Fibroblast of lung (primary cell): ENCODE data around the gene OR6K2. TPM values are rescaled to one million over a fixed set of nuclear protein-coding genes. Genes with fewer than 3 reads are reported as not detected.

Experiments used
- DNase-seq, 2 donors: peaks; one replicate each; pipeline versions ENCODE4 v3.0.0 to v3.0.0-alpha.2; 2010; ENCODE audit warnings: low read depth in 2 of 2
- H2AFZ ChIP-seq: 2 replicates; pipeline ENCODE4 v1.5.1; 2012; ENCODE audit warnings: low read length, control low read depth, inconsistent platforms
- H3K27ac ChIP-seq: 2 replicates; pipeline ENCODE4 v1.5.1; 2011; ENCODE audit warnings: low read length, control low read depth; ENCODE audit not compliant: insufficient read depth
- H3K27me3 ChIP-seq: 2 replicates; pipeline ENCODE4 v1.5.1; 2011; ENCODE audit warnings: mild to moderate bottlenecking, low read length; ENCODE audit not compliant: control insufficient read depth, insufficient read depth
- H3K36me3 ChIP-seq: 2 replicates; pipeline ENCODE4 v1.5.1; 2011; ENCODE audit warnings: low read length; ENCODE audit not compliant: control insufficient read depth, insufficient read depth
- H3K4me1 ChIP-seq: 2 replicates; pipeline ENCODE4 v1.5.1; 2011; ENCODE audit warnings: low read length; ENCODE audit not compliant: control insufficient read depth, insufficient read depth; ENCODE audit errors: extremely low read depth
- H3K4me2 ChIP-seq: 2 replicates; pipeline ENCODE4 v1.5.1; 2011; ENCODE audit warnings: low read length, control low read depth; ENCODE audit not compliant: insufficient read depth; ENCODE audit errors: extremely low read depth
- H3K4me3 ChIP-seq, 4 experiments: fragments of 200-600 bp in 1 of 4; sonication (generic) in 1 of 4; replicated peaks in 1 of 4; 2 replicates each; pipeline ENCODE4 v1.5.1; 2011 to 2016; ENCODE audit warnings: low read length in 4 of 4, low read depth in 3 of 4, mild to moderate bottlenecking in 3 of 4, control low read depth in 2 of 4, inconsistent platforms in 1 of 4, mixed read lengths in 1 of 4; ENCODE audit not compliant: insufficient read depth in 1 of 4; ENCODE audit errors: control extremely low read depth in 1 of 4
- H3K79me2 ChIP-seq: 2 replicates; pipeline ENCODE4 v1.5.1; 2012; ENCODE audit warnings: mild to moderate bottlenecking, low read length, inconsistent platforms; ENCODE audit not compliant: control insufficient read depth, insufficient read depth
- H3K9ac ChIP-seq: 2 replicates; pipeline ENCODE4 v1.5.1; 2011; ENCODE audit warnings: mild to moderate bottlenecking, low read length, control low read depth; ENCODE audit not compliant: insufficient read depth
- H3K9me3 ChIP-seq: 2 replicates; pipeline ENCODE4 v1.5.1; 2012; ENCODE audit warnings: low read depth, low read length; ENCODE audit not compliant: control insufficient read depth, insufficient read depth
- H4K20me1 ChIP-seq: 2 replicates; pipeline ENCODE4 v1.5.1; 2011; ENCODE audit warnings: low read length; ENCODE audit not compliant: control insufficient read depth, insufficient read depth; ENCODE audit errors: extremely low read depth
- EZH2 ChIP-seq: IDR thresholded peaks from 2 replicates; pipeline ENCODE4 v1.5.1; 2012; ENCODE audit warnings: low read length, control low read depth, mild to moderate bottlenecking; ENCODE audit errors: missing control alignments
- polyA plus RNA-seq, 2 donors: library from polyadenylated mRNA; depleted of rRNA in 1 of 2; stranded (reverse) in 1 of 2; unstranded in 1 of 2; fragments of >200 nt; gene quantifications; 2 replicates each; pipeline ENCODE4 v1.2.1, GENCODE V29; 2011 to 2012; ENCODE audit warnings: missing spikeins in 1 of 2
- total RNA-seq: library from RNA; depleted of rRNA; stranded (reverse); fragments of >200 nt; gene quantifications from 2 replicates; pipeline ENCODE4 v1.2.1, GENCODE V29; 2014

Gene OR6K2
- total and polyA plus RNA-seq, 2 donors (not counting 1 experiment from before 2014, with no cell fraction given): not detected

- Histone ChIP-seq H3K27me3 (no peaks in the 10 kb centered on the region), H3K36me3 (no peaks in the 10 kb centered on the region), H2AFZ (no peak overlapping the region), H3K27ac (no peak overlapping the region), H3K4me1 (no peaks in the 10 kb centered on the region), H4K20me1 (no peaks in the 10 kb centered on the region), H3K9me3 (no peaks in the 10 kb centered on the region), H3K4me2 (no peak overlapping the region), H3K79me2 (no peaks in the 10 kb centered on the region), H3K4me3 (peak overlapping the region in 1 of 4 experiments; percentile 33), H3K9ac (no peak overlapping the region)
- no peak for DNase-seq
- TF ChIP-seq EZH2: no peak
These were observed 47.6 kb downstream of the OR6K2 start for GRCh38 chr1:158652721-158653334.

Other genes starting within 250 kb of the OR6K2 start
- not detected in 2 replicates for gene OR10K1, start 238.8 kb downstream of the OR6K2 start, total RNA-seq
- gene OR10K1, start 238.8 kb downstream of the OR6K2 start, polyA plus RNA-seq: not detected in 2 replicates
- not detected in 2 replicates for gene OR10R2, start 228.4 kb downstream of the OR6K2 start, total RNA-seq
- gene OR10R2, start 228.4 kb downstream of the OR6K2 start, polyA plus RNA-seq: not detected in 2 replicates
- not detected in 2 replicates for gene OR6Y1, start 146.2 kb downstream of the OR6K2 start, total RNA-seq
- gene OR6Y1, start 146.2 kb downstream of the OR6K2 start, polyA plus RNA-seq: not detected in 2 replicates
- not detected in 2 replicates for gene OR6P1, start 130.1 kb downstream of the OR6K2 start, total RNA-seq
- gene OR6P1, start 130.1 kb downstream of the OR6K2 start, polyA plus RNA-seq: not detected in 2 replicates
- gene OR10X1, start 120.8 kb downstream of the OR6K2 start, total RNA-seq: not detected in 2 replicates
- not detected in 2 replicates for gene OR10X1, start 120.8 kb downstream of the OR6K2 start, polyA plus RNA-seq
- gene OR10Z1, start 95.4 kb downstream of the OR6K2 start, total RNA-seq: under 0.01 TPM in 1 of 2 replicates, not detected in the other
- not detected in 2 replicates for gene OR10Z1, start 95.4 kb downstream of the OR6K2 start, polyA plus RNA-seq
- gene SPTA1, start 13.9 kb downstream of the OR6K2 start, total RNA-seq: under 0.01 and 0.17 TPM in 2 replicates
- gene SPTA1, start 13.9 kb downstream of the OR6K2 start, polyA plus RNA-seq: 0.07 TPM in 1 of 2 replicates, not detected in the other
- gene OR6K3, start 20.1 kb upstream of the OR6K2 start, total RNA-seq: not detected in 2 replicates
- not detected in 2 replicates for gene OR6K3, start 20.1 kb upstream of the OR6K2 start, polyA plus RNA-seq
- not detected in 2 replicates for gene OR6K6, start 54.1 kb upstream of the OR6K2 start, total RNA-seq
- not detected in 2 replicates for gene OR6K6, start 54.1 kb upstream of the OR6K2 start, polyA plus RNA-seq
- not detected in 2 replicates for gene OR6N1, start 71.5 kb upstream of the OR6K2 start, total RNA-seq
- not detected in 2 replicates for gene OR6N1, start 71.5 kb upstream of the OR6K2 start, polyA plus RNA-seq
- gene OR6N2, start 80.6 kb upstream of the OR6K2 start, total RNA-seq: not detected in 2 replicates
- not detected in 2 replicates for gene OR6N2, start 80.6 kb upstream of the OR6K2 start, polyA plus RNA-seq
- not detected in 2 replicates for gene MNDA, start 130.7 kb upstream of the OR6K2 start, total RNA-seq
- not detected in 2 replicates for gene MNDA, start 130.7 kb upstream of the OR6K2 start, polyA plus RNA-seq
- gene PYHIN1, start 230.9 kb upstream of the OR6K2 start, total RNA-seq: not detected in 2 replicates
- not detected in 2 replicates for gene PYHIN1, start 230.9 kb upstream of the OR6K2 start, polyA plus RNA-seq